Lower leg skin (tissue), 3 donors: Measurements from ENCODE around the gene RGL3.

Experiments used
- POLR2A ChIP-seq, 2 donors: fragments of 450-650 bp; IDR thresholded peaks; one replicate each; pipeline ENCODE4 v1.6.1; 2016 to 2017; ENCODE audit warnings: antibody characterized with exemption in 2 of 2, mild to moderate bottlenecking in 1 of 2, moderate library complexity in 1 of 2
- TF ChIP-seq, protein P1 (sequence below), 3 donors: fragments of 450-650 bp; IDR thresholded peaks; one replicate each; pipeline ENCODE4 v1.5.1; 2016; ENCODE audit warnings: antibody characterized with exemption in 3 of 3, mild to moderate bottlenecking in 3 of 3, moderate library complexity in 2 of 3

DNA sequence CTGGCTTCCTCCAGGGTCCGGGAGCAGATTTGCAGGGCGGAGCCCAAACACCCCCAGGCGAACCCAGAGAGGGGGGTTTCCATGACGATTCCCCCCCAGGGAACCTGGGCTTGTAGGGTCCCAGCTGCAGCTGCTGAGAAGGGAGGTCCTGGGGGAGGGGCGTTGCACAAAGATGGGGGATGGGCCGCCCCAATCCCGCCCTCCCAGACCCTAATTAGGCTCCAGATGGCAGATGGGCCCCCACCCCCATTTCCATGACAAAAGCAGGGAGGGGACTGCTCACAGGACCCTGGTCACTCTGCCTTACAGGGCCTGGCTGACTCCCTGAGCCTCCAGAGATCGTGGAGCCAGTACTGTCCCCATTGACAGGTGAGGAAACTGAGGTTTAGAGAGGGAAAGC, 46.5 kb upstream of the RGL3 start:
- no peak for TF ChIP-seq POLR2A (IDR thresholded peaks at IDR 0.05)
- TF ChIP-seq, protein P1, sequence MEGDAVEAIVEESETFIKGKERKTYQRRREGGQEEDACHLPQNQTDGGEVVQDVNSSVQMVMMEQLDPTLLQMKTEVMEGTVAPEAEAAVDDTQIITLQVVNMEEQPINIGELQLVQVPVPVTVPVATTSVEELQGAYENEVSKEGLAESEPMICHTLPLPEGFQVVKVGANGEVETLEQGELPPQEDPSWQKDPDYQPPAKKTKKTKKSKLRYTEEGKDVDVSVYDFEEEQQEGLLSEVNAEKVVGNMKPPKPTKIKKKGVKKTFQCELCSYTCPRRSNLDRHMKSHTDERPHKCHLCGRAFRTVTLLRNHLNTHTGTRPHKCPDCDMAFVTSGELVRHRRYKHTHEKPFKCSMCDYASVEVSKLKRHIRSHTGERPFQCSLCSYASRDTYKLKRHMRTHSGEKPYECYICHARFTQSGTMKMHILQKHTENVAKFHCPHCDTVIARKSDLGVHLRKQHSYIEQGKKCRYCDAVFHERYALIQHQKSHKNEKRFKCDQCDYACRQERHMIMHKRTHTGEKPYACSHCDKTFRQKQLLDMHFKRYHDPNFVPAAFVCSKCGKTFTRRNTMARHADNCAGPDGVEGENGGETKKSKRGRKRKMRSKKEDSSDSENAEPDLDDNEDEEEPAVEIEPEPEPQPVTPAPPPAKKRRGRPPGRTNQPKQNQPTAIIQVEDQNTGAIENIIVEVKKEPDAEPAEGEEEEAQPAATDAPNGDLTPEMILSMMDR (IDR thresholded peaks at IDR 0.05) = no peak
